Pancreas (tissue), 10 donors: ENCODE data around the gene CIROP. TPM values are rescaled to one million over a fixed set of nuclear protein-coding genes. Genes with fewer than 3 reads are reported as not detected.

ENCODE experiments used
- ATAC-seq, 4 donors: fragments of 200-7000 bp; cut with Tn5 transposase; one replicate each; pipeline versions ENCODE4 v1.8.0 to v1.9.1; 2020; ENCODE audit warnings: mild to moderate bottlenecking in 4 of 4, moderate library complexity in 4 of 4
- DNase-seq, 6 donors: peaks; one replicate each; pipeline ENCODE4 v3.0.0-alpha.2; 2020
- FAIRE-seq: peaks from 2 replicates; lab custom pipeline; 2012; peaks lifted over from hg19 to GRCh38; lab: Jason Lieb, UNC
- H3K27ac ChIP-seq, 4 donors: fragments of 200-600 bp; sonication (generic); 1 replicate in 3 of 4; 2 replicates in 1 of 4; pipeline versions ENCODE4 v1.5.0 to v1.8.0; 2020
- H3K27me3 ChIP-seq, 4 donors: fragments of 200-600 bp; one replicate each; pipeline ENCODE4 v1.8.0; 2021
- H3K36me3 ChIP-seq, 3 donors: fragments of 200-600 bp; sonication (generic) in 1 of 3; one replicate each; pipeline versions ENCODE4 v1.5.0 to v1.8.0; 2020 to 2021
- H3K4me1 ChIP-seq, 3 donors: fragments of 200-600 bp; one replicate each; pipeline ENCODE4 v1.8.0; 2021
- H3K4me3 ChIP-seq, 4 donors: fragments of 200-600 bp; sonication (generic) in 2 of 4; one replicate each; pipeline versions ENCODE4 v1.5.0 to v1.8.0; 2020 to 2021
- H3K9me3 ChIP-seq, 4 donors: fragments of 200-600 bp; one replicate each; pipeline ENCODE4 v1.8.0; 2021
- CTCF ChIP-seq, 4 donors: fragments of 200-600 bp; sonication (generic) in 3 of 4; IDR thresholded peaks; one replicate each; pipeline versions ENCODE4 v1.5.0 to v1.8.0; 2021; ENCODE audit warnings: antibody characterized with exemption in 4 of 4
- WGBS, 2 donors: extraction: QIAGEN DNeasy Blood & Tissue Kit; methylation state at CpG; one replicate each; pipeline ENCODE4 v1.1.7; 2013; 5-methylcytosine and 5-hydroxymethylcytosine counted together
- intact Hi-C, 3 donors: fragments of 100-400 bp; cut with DNase I; formaldehyde crosslinking; loops; one replicate each; pipeline versions ENCODE4 v1.11.1 to v1.14.2; 2022
- polyA plus RNA-seq, 2 donors: library from polyadenylated mRNA; stranded (reverse); fragments of 200-250 nt; gene quantifications; one replicate each; pipeline ENCODE4 v1.2.3, GENCODE V29; 2013
- total RNA-seq, 6 donors: library from RNA; stranded (reverse); fragmentation: NEBNext Ultra II Directional in 4 of 6; extraction: Animal tissue kit (Norgen Biotek cat#: 25700) in 4 of 6; gene quantifications; one replicate each; pipeline versions ENCODE4 v1.2.1 to v1.2.4, GENCODE V29; 2021 to 2023
- donor health status: healthy with polysubstance abuse.
- donor health status: DM: no; HTN: no; CAD: no; lungs with moderate emphysema.
- donor health status: DM: no; HTN: no; CAD: no.
- donor health status: control.
- donor health status: control.
- donor health status: Bipolar disorder and iron deficiency.
- donor health status: DM: yes; HTN: yes; CAD: no.
- donor health status: DM: no; HTN: no; CAD: no.
- donor health status: DM: no; HTN: no; CAD: no.
- donor health status: DM: yes; HTN: yes; CAD: no.

The CIROP gene
- total and polyA plus RNA-seq, 8 donors: not detected

GRCh38 chr14:23077962-23078361, 26.8 kb downstream of the CIROP start:
- intact Hi-C loops: no loop called here
- Histone ChIP-seq H3K36me3 (peaks cover 5 to 71% (median 43%) of the 10 kb centered on the region in 3 donors), H3K27ac (peak overlapping the region in 2 of 4 donors; percentile 16 to 19), H3K4me3 (no peak overlapping the region), H3K4me1 (peaks cover 0 to 2% (median 2%) of the 10 kb centered on the region in 3 donors), H3K27me3 (no peaks in the 10 kb centered on the region), H3K9me3 (no peaks in the 10 kb centered on the region)
- ATAC-seq: peak in 1 of 4 donors; percentile 7
- DNase-seq: no peak
- TF ChIP-seq CTCF (IDR thresholded peaks at IDR 0.05): no peak
- no peak for FAIRE-seq
- 79 to 81% methylated on average over 5 of the region's 5 CpGs for WGBS, 2 donors

DNA sequence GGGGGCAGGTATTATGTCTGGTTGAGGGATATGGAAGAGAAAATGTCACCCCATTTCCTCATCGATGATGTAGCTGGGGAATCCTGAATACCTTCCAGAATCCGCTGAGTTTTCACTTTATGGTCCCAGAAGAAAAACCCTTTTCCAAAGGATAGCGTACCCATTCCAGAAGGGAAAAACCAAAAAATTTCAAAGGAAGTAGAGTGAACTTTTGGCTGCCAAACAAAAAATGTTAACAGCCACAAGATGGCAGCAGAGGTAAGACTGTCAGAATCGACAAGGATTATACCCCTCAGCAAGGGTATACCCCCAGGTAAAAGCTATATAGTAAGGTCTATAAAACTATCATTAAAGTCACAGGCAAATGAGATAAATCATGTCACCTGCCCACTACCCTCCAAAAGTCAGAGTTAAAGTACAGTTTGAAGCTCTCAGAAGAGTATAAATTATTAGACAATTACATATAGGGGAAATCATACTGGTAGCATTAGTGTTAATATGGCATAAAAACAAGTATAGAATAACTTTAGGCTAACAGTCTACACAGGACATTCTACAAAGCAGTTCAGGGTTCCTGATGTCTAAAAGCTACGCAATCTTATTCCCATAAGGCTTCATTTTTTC, 27.9 kb downstream of the CIROP start:
- H3K4me3 ChIP-seq: no peak overlapping the region
- ATAC-seq (peak; percentile 24 to 60 (median 50)), FAIRE-seq (no peak), DNase-seq (no peak)
- intact Hi-C loops: no loop called here
- no peak overlapping the region for H3K27ac ChIP-seq
- no peaks in the 10 kb centered on the region for H3K27me3 ChIP-seq
- peaks cover 8 to 13% (median 12%) of the 10 kb centered on the region in 3 donors for H3K4me1 ChIP-seq
- H3K9me3 ChIP-seq: no peaks in the 10 kb centered on the region
- 63 to 70% methylated on average over 5 of the region's 5 CpGs for WGBS, 2 donors
- peaks cover 5 to 75% (median 39%) of the 10 kb centered on the region in 3 donors for H3K36me3 ChIP-seq
- TF ChIP-seq CTCF (IDR thresholded peaks at IDR 0.05): peak; percentile 35 to 53 (median 49)

DNA sequence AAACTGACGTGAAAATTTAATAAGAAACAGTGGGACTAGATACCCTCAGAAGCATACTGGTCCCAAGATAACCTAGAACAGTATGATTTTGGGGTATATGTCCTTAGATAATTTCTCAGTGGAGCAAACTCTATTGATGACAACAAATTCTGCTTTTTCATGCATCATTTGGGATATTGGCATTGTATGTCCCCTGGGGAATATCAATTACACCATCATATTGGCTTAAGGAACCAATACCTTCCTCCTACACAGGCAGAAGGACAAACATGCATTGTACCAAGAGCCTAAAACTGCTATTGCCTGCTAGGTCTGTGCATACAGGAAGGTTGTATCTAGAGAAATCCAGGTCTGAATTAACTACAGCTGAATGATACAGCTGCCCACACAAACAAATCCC, 29.9 kb downstream of the CIROP start:
- no peak for ATAC-seq
- Histone ChIP-seq H3K36me3 (peaks cover 3 to 55% (median 24%) of the 10 kb centered on the region in 3 donors), H3K9me3 (no peaks in the 10 kb centered on the region), H3K4me3 (no peak overlapping the region), H3K4me1 (peaks cover 16 to 19% (median 18%) of the 10 kb centered on the region in 3 donors), H3K27ac (no peak overlapping the region), H3K27me3 (no peaks in the 10 kb centered on the region)
- WGBS, 2 donors: 91 to 97% methylated on average over 1 of the region's 1 CpG
- DNase-seq: no peak
- FAIRE-seq: no peak
- TF ChIP-seq CTCF (IDR thresholded peaks at IDR 0.05): no peak
- intact Hi-C loops: no loop called here

DNA sequence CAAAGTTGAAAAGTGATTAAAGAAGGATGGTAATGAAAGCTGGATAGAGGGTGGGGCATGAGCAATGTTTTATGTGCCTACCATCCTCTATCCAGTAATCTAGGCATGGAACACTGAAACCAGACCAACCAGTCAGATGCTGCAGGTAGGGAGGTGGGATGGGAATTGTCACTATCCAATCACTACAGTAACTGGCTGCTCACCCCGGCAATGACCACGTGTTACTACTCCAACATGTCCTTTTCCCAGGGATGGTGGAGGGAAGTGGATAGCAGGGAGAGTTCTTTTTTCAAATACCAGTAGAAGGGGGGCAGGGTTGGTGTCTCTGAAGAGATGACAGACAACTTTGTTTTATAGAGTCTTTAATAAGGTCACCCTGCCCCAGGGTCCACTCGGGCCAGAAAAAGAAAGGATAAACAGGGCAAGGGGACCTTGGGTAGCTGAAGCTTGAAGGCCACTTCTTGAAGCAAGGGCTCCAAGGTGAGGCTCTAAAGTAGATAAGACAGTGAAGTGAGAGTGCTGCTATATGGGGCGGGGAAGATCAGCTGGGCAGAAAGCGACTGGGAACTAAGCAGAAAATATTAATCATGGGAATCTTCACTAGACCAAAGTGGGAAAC, 32.8 kb downstream of the CIROP start:
- peaks cover under 1 to 41% (median 11%) of the 10 kb centered on the region in 3 donors for H3K36me3 ChIP-seq

More for the DNA sequence above, 32.8 kb downstream of the CIROP start:
- FAIRE-seq (no peak), DNase-seq (peak in 1 of 6 donors; percentile 8), ATAC-seq (peak; percentile 1 to 23 (median 13))
- Histone ChIP-seq H3K27me3 (no peaks in the 10 kb centered on the region), H3K4me3 (peak overlapping the region in 1 of 4 donors; percentile 63), H3K27ac (peak overlapping the region in 3 of 4 donors; percentile 35 to 75 (median 69)), H3K9me3 (no peaks in the 10 kb centered on the region), H3K4me1 (peaks cover 16 to 23% (median 19%) of the 10 kb centered on the region in 3 donors)
- TF ChIP-seq CTCF (IDR thresholded peaks at IDR 0.05): no peak
- intact Hi-C loops: no loop called here
- WGBS, 2 donors: 26 to 27% methylated on average over 5 of the region's 5 CpGs
